NT2/D1 (cell line): ENCODE measurements around the gene KLK14.

Experiments used
- DNase-seq: peaks from one replicate; pipeline ENCODE4 v3.0.0-alpha.2; 2011; ENCODE audit warnings: low read depth, low spot score
- H3K27me3 ChIP-seq: 2 replicates; pipeline ENCODE4 v1.6.0; 2011; ENCODE audit warnings: mild to moderate bottlenecking; ENCODE audit not compliant: insufficient read length, insufficient read depth
- H3K36me3 ChIP-seq: 2 replicates; pipeline ENCODE4 v1.6.1; 2011; ENCODE audit warnings: mild to moderate bottlenecking, low read length, mixed read lengths; ENCODE audit not compliant: insufficient read depth, insufficient read length
- H3K4me1 ChIP-seq: 2 replicates; pipeline ENCODE4 v1.5.1; 2011; ENCODE audit not compliant: insufficient read depth, insufficient read length
- H3K4me3 ChIP-seq: 2 replicates; pipeline ENCODE4 v1.5.1; 2011; ENCODE audit warnings: low read depth; ENCODE audit not compliant: insufficient read length
- H3K9ac ChIP-seq: 2 replicates; pipeline ENCODE4 v1.6.0; 2011; ENCODE audit warnings: low read depth; ENCODE audit not compliant: insufficient read length
- H3K9me3 ChIP-seq: 2 replicates; pipeline ENCODE4 v1.5.1; 2011; ENCODE audit warnings: mild to moderate bottlenecking, low read length; ENCODE audit not compliant: insufficient read depth
- SUZ12 ChIP-seq: IDR thresholded peaks from 2 replicates; pipeline ENCODE4 v1.6.1; 2011; ENCODE audit not compliant: insufficient read length, insufficient read depth; ENCODE audit errors: extremely low read depth
- YY1 ChIP-seq: IDR thresholded peaks from 2 replicates; pipeline ENCODE4 v1.6.1; 2011; ENCODE audit not compliant: insufficient read length, insufficient read depth
- ZNF274 ChIP-seq: IDR thresholded peaks from 2 replicates; pipeline ENCODE4 v1.6.1; 2011; ENCODE audit warnings: mild to moderate bottlenecking, low read depth, low read length

KLK14 gene

DNA sequence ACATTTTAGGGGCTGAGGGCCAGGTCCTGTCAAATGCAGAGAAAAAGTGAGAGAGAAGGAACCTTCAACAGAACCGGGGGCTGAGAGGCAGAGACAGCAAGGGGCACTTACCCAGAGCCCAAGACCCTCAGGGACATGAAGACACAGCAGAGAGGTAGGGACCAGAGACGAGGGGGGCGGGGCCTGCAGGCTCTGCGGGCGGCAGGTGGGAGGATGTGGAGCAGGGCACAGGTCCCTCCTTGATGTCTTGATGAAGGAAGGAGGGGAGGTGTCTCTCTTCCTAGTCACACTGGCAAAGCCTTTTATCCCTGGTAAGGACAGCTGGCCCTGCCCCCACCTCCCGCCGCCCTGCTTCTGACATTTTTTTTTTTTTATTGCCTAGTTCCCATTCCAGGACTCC, at the start of gene KLK14:
Gene KLK14, minus strand, starts transcription at position 277 of the 400 bp plus-strand sequence. Its CDS starts 273 bp downstream, at position 4.
- H3K9me3 ChIP-seq = no peaks in the 10 kb centered on the region
- peaks cover 6% of the 10 kb centered on the region for H3K4me1 ChIP-seq
- H3K36me3 ChIP-seq = no peaks in the 10 kb centered on the region
- no peak for DNase-seq
- H3K27me3 ChIP-seq = no peaks in the 10 kb centered on the region
- TF ChIP-seq ZNF274 (no peak), SUZ12 (no peak), YY1 (no peak)
- no peak within 1 kb of the TSS for H3K4me3 ChIP-seq
- H3K9ac ChIP-seq = no peak within 1 kb of the TSS

- Histone ChIP-seq H3K9me3 (peaks cover 10% of the 10 kb centered on the region; the same call in 1 of the 2 replicates), H3K4me3 (no peak overlapping the region), H3K9ac (no peak overlapping the region), H3K27me3 (no peaks in the 10 kb centered on the region), H3K36me3 (no peaks in the 10 kb centered on the region), H3K4me1 (no peaks in the 10 kb centered on the region)
- TF ChIP-seq SUZ12 (no peak), ZNF274 (no peak), YY1 (no peak)
- DNase-seq = no peak
Observed at GRCh38 chr19:51131780-51132680, 49.3 kb upstream of the KLK14 start.

DNA sequence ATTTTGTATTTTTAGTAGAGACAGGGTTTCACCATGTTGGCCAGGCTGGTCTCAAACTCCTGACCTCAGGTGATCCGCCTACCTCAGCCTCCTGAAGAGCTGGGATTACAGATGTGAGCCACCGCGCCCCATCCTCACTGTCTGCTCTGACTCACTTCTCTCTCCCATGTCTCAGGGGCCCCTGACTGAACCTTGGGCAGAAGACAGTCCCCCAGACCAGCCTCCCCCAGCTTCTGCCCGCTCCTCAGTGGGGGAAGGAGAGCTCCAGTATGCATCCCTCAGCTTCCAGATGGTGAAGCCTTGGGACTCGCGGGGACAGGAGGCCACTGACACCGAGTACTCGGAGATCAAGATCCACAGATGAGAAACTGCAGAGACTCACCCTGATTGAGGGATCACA, 47.0 kb upstream of the KLK14 start:
- Histone ChIP-seq H3K9ac (no peak overlapping the region), H3K27me3 (no peaks in the 10 kb centered on the region), H3K36me3 (no peaks in the 10 kb centered on the region), H3K4me3 (no peak overlapping the region), H3K9me3 (0 out of 2 replicates have a peak, but pooled peaks cover under 1% of the 10 kb centered on the region), H3K4me1 (no peaks in the 10 kb centered on the region)
- DNase-seq = no peak
- TF ChIP-seq ZNF274 = no peak

- peaks cover 2% of the 10 kb centered on the region for H3K4me1 ChIP-seq
- TF ChIP-seq ZNF274 (no peak), YY1 (no peak), SUZ12 (no peak)
- H3K4me3 ChIP-seq = no peak overlapping the region
- no peaks in the 10 kb centered on the region for H3K36me3 ChIP-seq
- H3K9ac ChIP-seq = no peak overlapping the region
- no peaks in the 10 kb centered on the region for H3K9me3 ChIP-seq
- no peak for DNase-seq
- no peaks in the 10 kb centered on the region for H3K27me3 ChIP-seq
Observed at GRCh38 chr19:51128227-51128626, 45.5 kb upstream of the KLK14 start.

GRCh38 chr19:51127755-51128154, 45.1 kb upstream of the KLK14 start:
- TF ChIP-seq ZNF274 (no peak), YY1 (no peak), SUZ12 (no peak)

GRCh38 chr19:51127032-51127431, 44.3 kb upstream of the KLK14 start:
- TF ChIP-seq YY1 (no peak), SUZ12 (no peak), ZNF274 (no peak)
- Histone ChIP-seq H3K9me3 (no peaks in the 10 kb centered on the region), H3K27me3 (no peaks in the 10 kb centered on the region), H3K4me3 (no peak overlapping the region), H3K9ac (no peak overlapping the region), H3K4me1 (peaks cover 5% of the 10 kb centered on the region), H3K36me3 (no peaks in the 10 kb centered on the region)
- no peak for DNase-seq

More at GRCh38 chr19:51127755-51128154, 45.1 kb upstream of the KLK14 start:
- Histone ChIP-seq H3K4me3 (no peak overlapping the region), H3K9me3 (no peaks in the 10 kb centered on the region), H3K4me1 (peaks cover 5% of the 10 kb centered on the region), H3K27me3 (no peaks in the 10 kb centered on the region), H3K9ac (no peak overlapping the region), H3K36me3 (no peaks in the 10 kb centered on the region)
- no peak for DNase-seq

DNA sequence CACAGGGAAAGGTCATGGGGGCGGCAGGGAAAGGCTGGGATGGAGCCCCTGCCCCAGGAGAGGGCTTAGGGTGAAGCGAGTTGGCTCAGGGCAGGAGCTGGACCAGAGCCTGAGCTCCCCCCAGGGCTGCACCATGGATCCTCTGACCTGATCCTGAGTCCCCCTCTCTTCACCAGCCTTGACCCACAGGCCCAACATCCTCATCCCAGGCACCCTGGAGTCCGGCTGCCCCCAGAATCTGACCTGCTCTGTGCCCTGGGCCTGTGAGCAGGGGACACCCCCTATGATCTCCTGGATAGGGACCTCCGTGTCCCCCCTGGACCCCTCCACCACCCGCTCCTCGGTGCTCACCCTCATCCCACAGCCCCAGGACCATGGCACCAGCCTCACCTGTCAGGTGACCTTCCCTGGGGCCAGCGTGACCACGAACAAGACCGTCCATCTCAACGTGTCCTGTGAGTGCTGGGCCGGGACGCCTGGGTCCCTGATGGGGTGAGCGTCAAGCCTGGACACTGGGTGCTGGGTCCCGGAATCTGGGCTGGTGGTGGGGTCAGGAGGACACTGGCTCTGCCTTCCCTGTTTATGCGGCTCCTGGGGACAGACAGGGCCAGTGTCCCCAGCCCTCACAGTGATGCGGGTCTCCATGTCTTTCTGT, 42.9 kb upstream of the KLK14 start:
- Histone ChIP-seq H3K27me3 (no peaks in the 10 kb centered on the region), H3K9me3 (no peaks in the 10 kb centered on the region), H3K4me3 (no peak overlapping the region), H3K4me1 (peaks cover 5% of the 10 kb centered on the region), H3K36me3 (no peaks in the 10 kb centered on the region), H3K9ac (no peak overlapping the region)
- no peak for DNase-seq
- TF ChIP-seq YY1 (no peak), ZNF274 (no peak), SUZ12 (no peak)
